Bronchial epithelial cell (primary cell): ENCODE measurements around the gene MYH10. TPM values are rescaled to one million over a fixed set of nuclear protein-coding genes. Genes with fewer than 3 reads are reported as not detected.

Experiments used
- DNase-seq: peaks from one replicate; pipeline ENCODE4 v3.0.0-alpha.2; 2010; ENCODE audit warnings: low read depth
- FAIRE-seq: peaks from 2 replicates; lab custom pipeline; 2011; peaks lifted over from hg19 to GRCh38; lab: Jason Lieb, UNC
- H3K27me3 ChIP-seq: 2 replicates; pipeline ENCODE4 v1.5.1; 2011; ENCODE audit warnings: low read length; ENCODE audit not compliant: control insufficient read depth, insufficient read depth
- H3K36me3 ChIP-seq: 2 replicates; pipeline ENCODE4 v1.5.1; 2011; ENCODE audit warnings: low read length; ENCODE audit not compliant: control insufficient read depth, insufficient read depth
- H3K4me3 ChIP-seq: 2 replicates; pipeline ENCODE4 v1.5.1; 2011; ENCODE audit warnings: mild to moderate bottlenecking, low read depth, low read length, control low read depth
- CTCF ChIP-seq: IDR thresholded peaks from 2 replicates; pipeline ENCODE4 v1.5.1; 2011; ENCODE audit warnings: mild to moderate bottlenecking, moderate library complexity, low read length, control low read depth, inconsistent platforms; ENCODE audit not compliant: insufficient read depth, severe bottlenecking
- total RNA-seq: library from RNA; depleted of rRNA; stranded (reverse); fragments of >200 nt; gene quantifications from 2 replicates; pipeline ENCODE4 v1.2.1, GENCODE V29; 2014

Gene MYH10
- total RNA-seq, 1 donor from 2014 or later = 31.6 TPM

GRCh38 chr17:8576559-8577294, 53.8 kb downstream of the MYH10 start:
- Histone ChIP-seq H3K36me3 (peaks cover 5% of the 10 kb centered on the region), H3K4me3 (no peak overlapping the region)
- no peak for FAIRE-seq

GRCh38 chr17:8574687-8575086, 55.8 kb downstream of the MYH10 start:
- no peak for FAIRE-seq
- DNase-seq = no peak
- Histone ChIP-seq H3K4me3 (no peak overlapping the region), H3K27me3 (no peaks in the 10 kb centered on the region), H3K36me3 (peaks cover 5% of the 10 kb centered on the region)
- no peak for TF ChIP-seq CTCF

More at GRCh38 chr17:8576559-8577294, 53.8 kb downstream of the MYH10 start:
- TF ChIP-seq CTCF = no peak
- no peaks in the 10 kb centered on the region for H3K27me3 ChIP-seq
- no peak for DNase-seq

- Histone ChIP-seq H3K4me3 (no peak overlapping the region), H3K27me3 (no peaks in the 10 kb centered on the region), H3K36me3 (peaks cover 5% of the 10 kb centered on the region)
- TF ChIP-seq CTCF = no peak
- no peak for DNase-seq
- FAIRE-seq = no peak
Observed at GRCh38 chr17:8572764-8573163, 57.8 kb downstream of the MYH10 start.

GRCh38 chr17:8563981-8564602, 66.4 kb downstream of the MYH10 start:
- no peak for TF ChIP-seq CTCF
- DNase-seq = no peak
- H3K27me3 ChIP-seq = no peaks in the 10 kb centered on the region
- no peak for FAIRE-seq
- H3K4me3 ChIP-seq = no peak overlapping the region
- H3K36me3 ChIP-seq = peaks cover 4% of the 10 kb centered on the region

- Histone ChIP-seq H3K27me3 (no peaks in the 10 kb centered on the region), H3K36me3 (peaks cover 4% of the 10 kb centered on the region), H3K4me3 (no peak overlapping the region)
- DNase-seq (no peak), FAIRE-seq (no peak)
- TF ChIP-seq CTCF = no peak
Observed at GRCh38 chr17:8563024-8563776, 67.3 kb downstream of the MYH10 start.
